GM12878 (cell line): ENCODE data around the gene AMBRA1. TPM values are rescaled to one million over a fixed set of nuclear protein-coding genes. Genes with fewer than 3 reads are reported as not detected.

Experiments used
- ATAC-seq: fragments of 200-7000 bp; cut with Tn5 transposase; 3 replicates; pipeline ENCODE4 v1.9.1; 2020; ENCODE audit warnings: mild to moderate bottlenecking, moderate library complexity
- BruUV-seq: library from RNA; stranded (reverse); fragments of 400-500 nt; replicated peaks from 2 replicates; lab custom pipeline; 2021; lab: Mats Ljungman, UMichigan
- CTCF ChIA-PET: fragments of 300-600 bp; sonication (Branson Sonifier 250); formaldehyde crosslinking; extraction: SDS; loops from one replicate; lab custom pipeline; 2021; ENCODE audit warnings: inconsistent platforms; lab: Yijun Ruan, JAX
- POLR2A ChIA-PET: fragments of 350-600 bp; formaldehyde crosslinking; extraction: SDS; loops from one replicate; lab custom pipeline; 2021; ENCODE audit warnings: inconsistent platforms; lab: Charles Lee
- RAD21 ChIA-PET: fragments of 300-600 bp; sonication (Branson Sonifier 250); formaldehyde crosslinking; loops from one replicate; lab custom pipeline; 2023; ENCODE audit warnings: antibody characterized with exemption; ENCODE audit not compliant: unreplicated experiment; lab: Charles Lee
- SMC1A ChIA-PET: fragments of 300-600 bp; sonication (Branson Sonifier 250); formaldehyde crosslinking; loops from one replicate; lab custom pipeline; 2023; ENCODE audit not compliant: unreplicated experiment, uncharacterized antibody; lab: Charles Lee
- DNase-seq: peaks from one replicate; pipeline ENCODE4 v3.0.0-alpha.2; 2011; ENCODE audit warnings: low read depth, low spot score
- FAIRE-seq: peaks from 3 replicates; lab custom pipeline; 2011; peaks lifted over from hg19 to GRCh38; lab: Jason Lieb, UNC
- H2AFZ ChIP-seq: 2 replicates; pipeline ENCODE4 v1.6.0; 2011; ENCODE audit warnings: low read depth, low read length, control low read depth; ENCODE audit not compliant: control insufficient read depth
- H3K27ac ChIP-seq: 2 replicates; pipeline ENCODE4 v1.5.1; 2011; ENCODE audit warnings: control low read depth; ENCODE audit not compliant: control insufficient read depth, insufficient read depth
- H3K27me3 ChIP-seq, 2 experiments: replicated peaks in 1 of 2; 2 replicates each; pipeline versions ENCODE4 v1.6.0 to v1.6.1; 2011; ENCODE audit warnings: low read length in 1 of 2; ENCODE audit not compliant: control insufficient read depth in 2 of 2, insufficient read depth in 2 of 2
- H3K36me3 ChIP-seq, 2 experiments: 2 replicates each; pipeline ENCODE4 v1.5.1; 2011; ENCODE audit warnings: low read length in 1 of 2; ENCODE audit not compliant: control insufficient read depth in 2 of 2, insufficient read depth in 2 of 2
- H3K4me1 ChIP-seq: 2 replicates; pipeline ENCODE4 v1.6.1; 2011; ENCODE audit warnings: mild to moderate bottlenecking, low read length, moderate library complexity, mixed read lengths; ENCODE audit not compliant: control insufficient read depth, insufficient read depth
- H3K4me2 ChIP-seq: 2 replicates; pipeline ENCODE4 v1.6.0; 2011; ENCODE audit warnings: control low read depth; ENCODE audit not compliant: control insufficient read depth, insufficient read depth
- H3K4me3 ChIP-seq: fragments of 200-600 bp; sonication (generic); 2 replicates; pipeline ENCODE4 v1.5.1; 2016
- H3K79me2 ChIP-seq: 2 replicates; pipeline ENCODE4 v1.6.0; 2011; ENCODE audit warnings: low read length; ENCODE audit not compliant: control insufficient read depth, insufficient read depth
- H3K9ac ChIP-seq: 2 replicates; pipeline ENCODE4 v1.8.0; 2011; ENCODE audit warnings: low read length, control low read depth, mixed read lengths; ENCODE audit not compliant: control insufficient read depth, insufficient read depth
- H3K9me3 ChIP-seq: replicated peaks from 3 replicates; pipeline ENCODE4 v1.5.1; 2011; ENCODE audit warnings: mild to moderate bottlenecking, low read length; ENCODE audit not compliant: control insufficient read depth, insufficient read depth
- H4K20me1 ChIP-seq: 2 replicates; pipeline ENCODE4 v1.6.0; 2011; ENCODE audit not compliant: control insufficient read depth, insufficient read depth
- CUX1 ChIP-seq: IDR thresholded peaks from 2 replicates; pipeline ENCODE4 v1.6.1; 2012; ENCODE audit warnings: improper control_type of control experiment, low read depth, low read length; ENCODE audit not compliant: insufficient replicate concordance
- FOS ChIP-seq: IDR thresholded peaks from 3 replicates; pipeline ENCODE4 v1.6.1; 2011; ENCODE audit warnings: borderline replicate concordance; ENCODE audit not compliant: insufficient read length; ENCODE audit errors: extremely low read depth
- FOXM1 ChIP-seq: IDR thresholded peaks from 2 replicates; pipeline ENCODE4 v1.6.1; 2012; ENCODE audit warnings: low read depth, mild to moderate bottlenecking, inconsistent platforms, low read length, moderate library complexity
- IKZF1 ChIP-seq: fragments of 450-650 bp; conservative IDR thresholded peaks from 2 replicates; pipeline ENCODE4 v1.6.1; 2017; ENCODE audit warnings: antibody characterized with exemption, mild to moderate bottlenecking
- IKZF2 ChIP-seq, 2 experiments: fragments of 450-650 bp; IDR thresholded peaks; 2 replicates each; pipeline ENCODE4 v1.6.1; 2017; ENCODE audit warnings: mild to moderate bottlenecking in 2 of 2, moderate library complexity in 2 of 2
- MYC ChIP-seq: IDR thresholded peaks from 2 replicates; pipeline ENCODE4 v1.6.1; 2011; ENCODE audit warnings: mild to moderate bottlenecking, low read length, moderate library complexity, inconsistent platforms; ENCODE audit not compliant: insufficient read depth, insufficient replicate concordance, insufficient read length, severe bottlenecking
- NFIC ChIP-seq: IDR thresholded peaks from 2 replicates; pipeline ENCODE4 v1.6.1; 2012; ENCODE audit warnings: low read depth, mild to moderate bottlenecking, inconsistent platforms, low read length, moderate library complexity
- NFXL1 ChIP-seq: fragments of 450-650 bp; IDR thresholded peaks from 2 replicates; pipeline ENCODE4 v1.6.1; 2017; ENCODE audit warnings: antibody characterized with exemption, mild to moderate bottlenecking, borderline replicate concordance
- RUNX3 ChIP-seq: IDR thresholded peaks from 2 replicates; pipeline ENCODE4 v1.6.1; 2012; ENCODE audit warnings: low read length, inconsistent platforms
- ZBTB33 ChIP-seq: fragments of 450-650 bp; IDR thresholded peaks from 2 replicates; pipeline ENCODE4 v1.6.1; 2017; ENCODE audit warnings: mild to moderate bottlenecking
- WGBS: methylation state at CpG from one replicate; pipeline ENCODE4 v1.1.6; 2016; ENCODE audit warnings: low lambda C conversion rate; ENCODE audit not compliant: insufficient replicate concordance, insufficient coverage; ENCODE audit errors: missing lambda C conversion rate; 5-methylcytosine and 5-hydroxymethylcytosine counted together
- in situ Hi-C: fragments of 300-500 bp; cut with MboI; formaldehyde crosslinking; loops from 9 replicates; pipeline ENCODE4 v1.14.3; 2018; ENCODE audit warnings: mixed read lengths
- intact Hi-C: fragments of 100-400 bp; cut with micrococcal nuclease; formaldehyde crosslinking; loops from one replicate; pipeline ENCODE4 v1.14.2; 2022; ENCODE audit not compliant: unreplicated experiment
- polyA plus RNA-seq, 11 experiments: library from polyadenylated mRNA; depleted of rRNA in 4 of 11; unstranded in 6 of 11; stranded (reverse) in 5 of 11; fragments of >200 nt; fragmentation: Nextera tagmentation in 4 of 11; fragmentation: Illumina TruSeq in 1 of 11; extraction: Ambion mirVana in 4 of 11; extraction: Trizol in 1 of 11; gene quantifications; 1 replicate in 1 of 11; 2 replicates in 10 of 11; pipeline versions ENCODE4 v1.2.1 to v1.2.3, GENCODE V29; 2011 to 2016; ENCODE audit warnings: inconsistent platforms in 2 of 11, missing spikeins in 2 of 11, low read depth in 1 of 11
- total RNA-seq, 4 experiments: library from RNA; depleted of rRNA in 3 of 4; stranded (reverse); fragments of >200 nt in 3 of 4; fragmentation: Illumina TruSeq in 1 of 4; extraction: Trizol in 1 of 4; gene quantifications; 2 replicates each; pipeline versions ENCODE4 v1.2.1 to v1.2.3, GENCODE V29; 2013 to 2021

AMBRA1 gene
- total and polyA plus RNA-seq, 10 of the 15 experiments (the other 5 are each of a cell fraction or from before 2014, with no cell fraction given) = 0.57 to 34.3 (median 13.7) TPM

- WGBS = 84% methylated on average over 5 of the region's 5 CpGs
- in situ Hi-C loops (loop anchor here (10.0 kb wide), 1 partner anchor 140 kb away; the partner anchor contains the start of gene CHRM4), intact Hi-C loops (loop anchor here (10.0 kb wide), 1 partner anchor 290 kb away; no protein-coding TSS in a partner anchor)
- H3K4me1 ChIP-seq = no peaks in the 10 kb centered on the region
- FAIRE-seq = no peak
- H3K27ac ChIP-seq = no peak overlapping the region
- no peak overlapping the region for H3K9ac ChIP-seq
- peaks cover 30% of the 10 kb centered on the region for H3K79me2 ChIP-seq
- SMC1A ChIA-PET = interaction anchor here (0.8 to 5.0 kb wide), 6 partner anchors 20 to 151 kb away, joined by 3 to 27 read pairs (median 4); no protein-coding TSS in a partner anchor
- no peak for ATAC-seq
- BruUV-seq = no TSS peak
- H3K9me3 ChIP-seq = no peaks in the 10 kb centered on the region
- H4K20me1 ChIP-seq = peaks cover 6% of the 10 kb centered on the region; the same call in 1 of the 2 replicates
- H3K36me3 ChIP-seq = peaks cover 0 to 1% of the 10 kb centered on the region in 2 experiments; a peak in 3 of 4 replicates
- H3K4me2 ChIP-seq = no peak overlapping the region
- no peak overlapping the region for H2AFZ ChIP-seq
- RAD21 ChIA-PET = interaction anchor here (3.3 kb wide), 1 partner anchor 45 kb away, joined by 15 read pairs; no protein-coding TSS in a partner anchor
- TF ChIP-seq FOS = no peak
- TF ChIP-seq ZBTB33 = no peak
- no peak for TF ChIP-seq IKZF1
- TF ChIP-seq CUX1 = no peak
- no peak for TF ChIP-seq IKZF2 (IDR thresholded peaks at IDR 0.05)
- TF ChIP-seq MYC = no peak
- no peak for TF ChIP-seq FOXM1
- TF ChIP-seq NFXL1 = no peak
- TF ChIP-seq RUNX3 = no peak
- no peak for TF ChIP-seq NFIC
- H3K27me3 ChIP-seq = no peaks in the 10 kb centered on the region
- no peak overlapping the region for H3K4me3 ChIP-seq
- CTCF ChIA-PET = interaction anchor here (0.7 to 1.9 kb wide), 5 partner anchors 12 to 125 kb away, joined by 3 to 4 read pairs (median 3); no protein-coding TSS in a partner anchor
- no peak for DNase-seq
- POLR2A ChIA-PET = interaction anchor here (0.8 to 0.9 kb wide), 3 partner anchors 52 to 147 kb away, joined by 3 read pairs; no protein-coding TSS in a partner anchor
These were observed 59.1 kb downstream of the AMBRA1 start for GRCh38 chr11:46534711-46535110.
